Measurements from ENCODE around the gene SHISAL2A. TPM values are rescaled to one million over a fixed set of nuclear protein-coding genes. Genes with fewer than 3 reads are reported as not detected.

SHISAL2A gene
- total and polyA plus RNA-seq, 2 of the 13 experiments (the other 11 are each of a cell fraction or from before 2014, with no cell fraction given): not detected

DNA sequence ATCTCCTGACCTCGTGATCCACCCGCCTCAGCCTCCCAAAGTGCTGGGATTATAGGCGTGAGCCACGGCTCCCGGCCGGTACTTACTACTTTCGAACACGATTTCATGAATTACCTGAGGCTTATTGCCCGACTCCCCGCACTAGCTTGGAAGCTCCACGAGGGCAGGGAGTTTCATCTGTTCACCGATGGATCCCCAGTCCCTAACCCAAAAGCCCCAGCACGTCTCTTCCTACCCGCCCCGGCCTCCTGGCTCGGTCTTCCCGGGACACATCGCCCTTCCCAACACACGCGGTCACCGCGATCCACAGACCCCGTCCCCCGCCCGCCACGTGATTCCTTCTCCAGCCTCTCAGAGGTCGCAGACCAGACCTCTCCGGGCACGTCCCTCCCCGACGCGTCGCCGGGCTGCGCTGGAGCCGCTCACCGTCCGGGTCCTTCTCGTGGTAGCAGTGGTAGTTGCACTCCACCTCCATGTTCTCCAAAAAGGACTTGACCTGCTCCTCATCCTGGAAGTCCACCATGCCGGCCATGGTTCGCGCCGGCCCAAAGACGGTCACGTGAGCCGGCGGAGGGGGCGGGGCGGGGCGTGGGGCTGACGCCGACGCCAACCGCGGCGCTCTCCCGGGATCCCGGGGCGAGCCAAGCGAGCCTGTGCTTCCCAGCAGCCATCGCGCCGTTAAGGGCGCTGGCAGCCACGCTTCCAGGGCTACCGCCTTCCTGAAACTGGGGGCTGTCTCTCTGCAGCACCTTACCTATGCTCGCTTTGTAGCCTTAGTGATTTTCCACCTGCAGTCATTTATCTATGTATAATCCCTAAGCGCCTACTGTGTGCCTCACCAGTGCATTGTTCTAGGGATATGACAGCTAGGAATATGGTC is 65.1 kb downstream of the SHISAL2A start, which contains the start of gene COA7 (continued):
- TF ChIP-seq ZNF318 (CRISPR knock-in tag; IDR thresholded peaks at IDR 0.05) (peak; percentile 77), BHLHE40 (IDR thresholded peaks at IDR 0.05; ENCODE audit: low read length) (peak; percentile 92), WIZ (CRISPR knock-in tag; IDR thresholded peaks at IDR 0.05) (peak; percentile 92), JUNB (CRISPR knock-in tag; IDR thresholded peaks at IDR 0.05; ENCODE audit: borderline replicate concordance) (peak; percentile 85), PRPF4 (IDR thresholded peaks at IDR 0.05; ENCODE audit: low read depth, low read length, poor library complexity, severe bottlenecking) (no peak), ZNF501 (CRISPR knock-in tag; IDR thresholded peaks at IDR 0.05) (peak; percentile 55; the same call in 1 of the 2 replicates), NCOA1 (CRISPR knock-in tag; IDR thresholded peaks at IDR 0.05) (no peak), TP53 (CRISPR knock-in tag; conservative IDR thresholded peaks at IDR 0.05) (peak; percentile 82), ZBED4 (CRISPR knock-in tag; IDR thresholded peaks at IDR 0.05; ENCODE audit: borderline replicate concordance) (peak; percentile 49), MAFK (conservative IDR thresholded peaks at IDR 0.05 in 1 of 2, IDR thresholded peaks at IDR 0.05 in 1 of 2; ENCODE audit: low read length in 2 of 2) (no peak), ZNF784 (CRISPR knock-in tag; IDR thresholded peaks at IDR 0.05; ENCODE audit: borderline replicate concordance) (peak; percentile 83; the same call in 1 of the 2 replicates), PITX1 (CRISPR knock-in tag; IDR thresholded peaks at IDR 0.05) (peak; percentile 73), ATRX (CRISPR knock-in tag; IDR thresholded peaks at IDR 0.05; ENCODE audit: borderline replicate concordance) (no peak)
- TF ChIP-seq, protein P1, sequence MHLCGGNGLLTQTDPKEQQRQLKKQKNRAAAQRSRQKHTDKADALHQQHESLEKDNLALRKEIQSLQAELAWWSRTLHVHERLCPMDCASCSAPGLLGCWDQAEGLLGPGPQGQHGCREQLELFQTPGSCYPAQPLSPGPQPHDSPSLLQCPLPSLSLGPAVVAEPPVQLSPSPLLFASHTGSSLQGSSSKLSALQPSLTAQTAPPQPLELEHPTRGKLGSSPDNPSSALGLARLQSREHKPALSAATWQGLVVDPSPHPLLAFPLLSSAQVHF (CRISPR knock-in tag; IDR thresholded peaks at IDR 0.05): peak; percentile 86

All from HepG2 (cell line).